ENCODE measurements around the gene COL12A1.

The COL12A1 gene

DNA sequence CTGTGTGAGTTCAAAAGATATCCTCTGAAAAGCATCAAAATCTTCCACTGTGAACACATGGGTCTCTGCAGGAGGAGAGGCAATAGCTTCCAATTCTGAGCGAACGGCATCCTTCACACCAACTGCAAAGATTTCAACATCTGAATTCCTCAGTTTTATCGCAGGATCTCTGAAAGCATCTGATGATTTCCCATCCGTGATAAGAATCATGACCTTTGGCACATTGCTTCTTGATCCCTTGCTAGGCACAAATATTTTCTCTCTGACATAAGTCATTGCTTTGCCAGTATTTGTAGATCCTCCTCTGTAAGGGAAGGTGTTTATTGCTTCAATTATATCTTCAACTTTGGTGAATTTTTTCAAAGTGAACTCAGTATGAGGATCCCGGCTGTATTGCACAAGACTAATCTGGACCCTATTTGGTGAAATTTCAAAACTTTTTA lies 22.7 kb downstream of the COL12A1 start:
- TF ChIP-seq, protein P1, sequence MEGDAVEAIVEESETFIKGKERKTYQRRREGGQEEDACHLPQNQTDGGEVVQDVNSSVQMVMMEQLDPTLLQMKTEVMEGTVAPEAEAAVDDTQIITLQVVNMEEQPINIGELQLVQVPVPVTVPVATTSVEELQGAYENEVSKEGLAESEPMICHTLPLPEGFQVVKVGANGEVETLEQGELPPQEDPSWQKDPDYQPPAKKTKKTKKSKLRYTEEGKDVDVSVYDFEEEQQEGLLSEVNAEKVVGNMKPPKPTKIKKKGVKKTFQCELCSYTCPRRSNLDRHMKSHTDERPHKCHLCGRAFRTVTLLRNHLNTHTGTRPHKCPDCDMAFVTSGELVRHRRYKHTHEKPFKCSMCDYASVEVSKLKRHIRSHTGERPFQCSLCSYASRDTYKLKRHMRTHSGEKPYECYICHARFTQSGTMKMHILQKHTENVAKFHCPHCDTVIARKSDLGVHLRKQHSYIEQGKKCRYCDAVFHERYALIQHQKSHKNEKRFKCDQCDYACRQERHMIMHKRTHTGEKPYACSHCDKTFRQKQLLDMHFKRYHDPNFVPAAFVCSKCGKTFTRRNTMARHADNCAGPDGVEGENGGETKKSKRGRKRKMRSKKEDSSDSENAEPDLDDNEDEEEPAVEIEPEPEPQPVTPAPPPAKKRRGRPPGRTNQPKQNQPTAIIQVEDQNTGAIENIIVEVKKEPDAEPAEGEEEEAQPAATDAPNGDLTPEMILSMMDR (IDR thresholded peaks at IDR 0.05; ENCODE audit: low read depth, low read length) = no peak
- in situ Hi-C loops (cut with HindIII; ENCODE audit: low sequenced_read_pairs) = no loop called here
- no peak for DNase-seq (ENCODE audit: low read depth, low spot score)
- no peak overlapping the region for H3K4me3 ChIP-seq (ENCODE audit: low read depth, low read length)

DNA sequence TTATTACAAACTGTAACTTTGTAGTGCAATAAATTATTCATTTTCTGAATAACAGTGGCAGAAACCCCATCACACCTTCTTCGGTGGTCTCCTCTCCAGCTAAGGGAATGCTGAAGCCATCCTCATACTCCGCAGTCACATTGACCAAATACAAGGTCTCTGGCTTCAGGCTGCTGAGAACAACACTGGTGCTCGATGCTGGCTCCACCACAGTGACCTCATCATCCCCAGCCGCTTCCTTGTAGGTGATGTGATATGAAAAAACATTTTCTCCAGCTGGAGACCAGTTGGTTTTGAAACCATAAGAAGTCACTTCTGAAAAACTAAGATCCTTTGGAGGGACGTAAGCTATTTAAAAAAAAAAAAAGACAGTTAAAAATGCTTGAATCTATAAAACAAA lies 25.0 kb downstream of the COL12A1 start:
- TF ChIP-seq, protein P1 (IDR thresholded peaks at IDR 0.05; ENCODE audit: low read depth, low read length) = no peak
- in situ Hi-C loops (cut with HindIII; ENCODE audit: low sequenced_read_pairs) = no loop called here
- no peak for DNase-seq (ENCODE audit: low read depth, low spot score)

DNA sequence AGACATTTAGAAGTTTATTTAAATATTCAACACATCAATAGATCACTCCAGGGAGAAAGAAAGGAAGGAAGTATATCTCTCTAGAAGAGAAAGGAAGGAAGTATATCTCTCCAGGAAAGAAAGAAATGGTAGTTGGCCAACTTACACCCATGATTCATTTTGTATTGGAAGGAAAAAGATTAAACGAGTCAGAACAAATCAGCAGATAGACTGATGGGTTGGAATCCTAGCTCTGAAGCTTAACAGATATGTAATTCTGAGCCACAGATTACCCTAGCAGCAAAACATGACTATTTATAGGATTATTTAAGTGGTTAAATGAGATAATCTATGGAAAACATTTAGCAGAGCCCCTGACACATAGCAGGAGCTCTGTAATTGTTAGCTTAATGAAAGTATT lies 27.1 kb downstream of the COL12A1 start:
- TF ChIP-seq, protein P1 (IDR thresholded peaks at IDR 0.05; ENCODE audit: low read depth, low read length) = no peak
- no peak overlapping the region for H3K4me3 ChIP-seq (ENCODE audit: low read depth, low read length)
- in situ Hi-C loops (cut with HindIII; ENCODE audit: low sequenced_read_pairs) = no loop called here
- DNase-seq (ENCODE audit: low read depth, low spot score) = no peak

More for the DNA sequence above, 25.0 kb downstream of the COL12A1 start:
- no peak overlapping the region for H3K4me3 ChIP-seq (ENCODE audit: low read depth, low read length)

DNA sequence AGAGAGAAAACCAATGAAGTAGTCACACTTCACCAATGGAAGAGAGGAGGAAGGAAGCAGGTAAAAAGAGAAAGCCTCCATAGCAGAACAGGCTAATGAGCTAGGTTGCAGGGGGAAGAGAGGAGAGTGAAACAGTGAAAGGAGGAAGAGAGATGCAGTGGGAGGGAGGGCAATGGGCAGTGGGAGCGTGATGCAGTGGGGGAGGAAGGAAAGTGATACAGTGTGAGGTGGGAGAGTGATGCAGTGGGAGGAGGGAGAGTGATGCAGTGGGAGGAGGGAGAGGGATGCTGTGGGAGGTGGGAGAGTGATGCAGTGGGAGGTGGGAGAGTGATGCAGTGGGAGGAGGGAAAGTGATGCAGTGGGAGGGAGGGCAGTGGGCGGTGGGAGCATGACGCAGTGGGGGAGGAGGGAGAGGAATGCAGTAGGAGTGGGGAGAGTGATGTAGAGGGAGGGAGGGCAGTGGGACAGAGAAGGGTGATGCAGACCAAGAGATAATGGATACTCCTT lies 29.7 kb downstream of the COL12A1 start:
- no peak for DNase-seq (ENCODE audit: low read depth, low spot score)
- in situ Hi-C loops (cut with HindIII; ENCODE audit: low sequenced_read_pairs) = no loop called here
- H3K4me3 ChIP-seq (ENCODE audit: low read depth, low read length) = no peak overlapping the region
- TF ChIP-seq, protein P1 (IDR thresholded peaks at IDR 0.05; ENCODE audit: low read depth, low read length) = no peak

DNA sequence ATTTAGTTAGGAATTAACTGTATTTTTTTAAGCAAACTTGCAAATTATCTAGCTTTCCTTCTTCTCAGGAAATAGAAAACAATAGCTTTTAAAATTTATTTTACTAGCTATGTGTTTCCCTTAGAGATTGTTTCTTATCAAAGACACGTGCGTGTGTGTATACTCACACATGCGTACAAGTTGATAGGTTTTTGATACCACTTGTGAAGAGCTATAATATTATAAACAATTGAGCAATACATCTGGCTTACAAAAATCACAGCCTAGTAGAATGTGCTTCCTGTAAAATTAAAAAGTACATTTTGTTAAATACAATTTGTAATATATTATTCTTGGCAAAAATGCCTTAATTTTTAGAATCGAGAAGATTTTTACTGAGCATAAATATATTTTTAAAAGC lies 33.9 kb downstream of the COL12A1 start:
- no peak overlapping the region for H3K4me3 ChIP-seq (ENCODE audit: low read depth, low read length)
- DNase-seq (ENCODE audit: low read depth, low spot score) = no peak
- in situ Hi-C loops (cut with HindIII; ENCODE audit: low sequenced_read_pairs) = no loop called here
- TF ChIP-seq, protein P1 (IDR thresholded peaks at IDR 0.05; ENCODE audit: low read depth, low read length) = no peak

DNA sequence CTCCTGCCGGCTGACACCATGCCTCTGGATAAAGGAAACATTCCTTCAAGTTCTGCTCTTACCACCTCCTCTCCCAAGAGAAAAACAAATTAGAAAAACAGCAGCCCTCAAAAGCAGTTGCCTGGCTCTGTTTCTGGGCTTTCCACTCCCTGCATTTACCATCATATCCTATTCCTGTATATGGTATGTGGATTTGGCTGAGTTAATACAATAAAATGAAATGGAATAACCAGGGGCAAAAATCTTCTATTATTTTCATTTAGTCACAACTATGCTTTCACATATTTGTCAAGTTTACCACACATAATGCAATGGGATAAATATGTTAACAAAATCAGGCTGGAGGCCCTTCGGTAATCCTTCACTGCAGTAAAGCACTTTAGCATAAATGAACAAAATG lies 34.3 kb downstream of the COL12A1 start:
- in situ Hi-C loops (cut with HindIII; ENCODE audit: low sequenced_read_pairs) = no loop called here
- no peak overlapping the region for H3K4me3 ChIP-seq (ENCODE audit: low read depth, low read length)
- DNase-seq (ENCODE audit: low read depth, low spot score) = no peak
- TF ChIP-seq, protein P1 (IDR thresholded peaks at IDR 0.05; ENCODE audit: low read depth, low read length) = no peak
